ENCODE measurements around the gene NOTCH3. TPM values are rescaled to one million over a fixed set of nuclear protein-coding genes. Genes with fewer than 3 reads are reported as not detected.

Gene NOTCH3
- total RNA-seq, 1 experiment from 2014 or later, result 153 TPM

GRCh38 chr19:15122331-15123030 lies 78.3 kb downstream of the NOTCH3 start:
- ChIA-PET CTCF (no interaction called here), POLR2A (no interaction called here)
- H3K4me3 Mint-ChIP-seq, result no peak overlapping the region
- ATAC-seq, result no peak
- TF ChIP-seq ZMAT4 (CRISPR knock-in tag; IDR thresholded peaks at IDR 0.05) (no peak), NR1H2 (CRISPR knock-in tag; IDR thresholded peaks at IDR 0.05) (no peak), NFATC4 (CRISPR knock-in tag; IDR thresholded peaks at IDR 0.05) (no peak), ZNF423 (CRISPR knock-in tag; IDR thresholded peaks at IDR 0.05) (no peak), ZNF121 (CRISPR knock-in tag; IDR thresholded peaks at IDR 0.05) (no peak)
- TF ChIP-seq, protein P1, sequence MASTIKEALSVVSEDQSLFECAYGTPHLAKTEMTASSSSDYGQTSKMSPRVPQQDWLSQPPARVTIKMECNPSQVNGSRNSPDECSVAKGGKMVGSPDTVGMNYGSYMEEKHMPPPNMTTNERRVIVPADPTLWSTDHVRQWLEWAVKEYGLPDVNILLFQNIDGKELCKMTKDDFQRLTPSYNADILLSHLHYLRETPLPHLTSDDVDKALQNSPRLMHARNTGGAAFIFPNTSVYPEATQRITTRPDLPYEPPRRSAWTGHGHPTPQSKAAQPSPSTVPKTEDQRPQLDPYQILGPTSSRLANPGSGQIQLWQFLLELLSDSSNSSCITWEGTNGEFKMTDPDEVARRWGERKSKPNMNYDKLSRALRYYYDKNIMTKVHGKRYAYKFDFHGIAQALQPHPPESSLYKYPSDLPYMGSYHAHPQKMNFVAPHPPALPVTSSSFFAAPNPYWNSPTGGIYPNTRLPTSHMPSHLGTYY (CRISPR knock-in tag; IDR thresholded peaks at IDR 0.05), result no peak
- TF ChIP-seq, protein P2, sequence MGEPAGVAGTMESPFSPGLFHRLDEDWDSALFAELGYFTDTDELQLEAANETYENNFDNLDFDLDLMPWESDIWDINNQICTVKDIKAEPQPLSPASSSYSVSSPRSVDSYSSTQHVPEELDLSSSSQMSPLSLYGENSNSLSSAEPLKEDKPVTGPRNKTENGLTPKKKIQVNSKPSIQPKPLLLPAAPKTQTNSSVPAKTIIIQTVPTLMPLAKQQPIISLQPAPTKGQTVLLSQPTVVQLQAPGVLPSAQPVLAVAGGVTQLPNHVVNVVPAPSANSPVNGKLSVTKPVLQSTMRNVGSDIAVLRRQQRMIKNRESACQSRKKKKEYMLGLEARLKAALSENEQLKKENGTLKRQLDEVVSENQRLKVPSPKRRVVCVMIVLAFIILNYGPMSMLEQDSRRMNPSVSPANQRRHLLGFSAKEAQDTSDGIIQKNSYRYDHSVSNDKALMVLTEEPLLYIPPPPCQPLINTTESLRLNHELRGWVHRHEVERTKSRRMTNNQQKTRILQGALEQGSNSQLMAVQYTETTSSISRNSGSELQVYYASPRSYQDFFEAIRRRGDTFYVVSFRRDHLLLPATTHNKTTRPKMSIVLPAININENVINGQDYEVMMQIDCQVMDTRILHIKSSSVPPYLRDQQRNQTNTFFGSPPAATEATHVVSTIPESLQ (CRISPR knock-in tag; IDR thresholded peaks at IDR 0.05), result no peak
- no peaks in the 10 kb centered on the region for H3K9me3 Mint-ChIP-seq
- H3K27ac Mint-ChIP-seq, result no peak overlapping the region
- peaks cover 5% of the 10 kb centered on the region; the same call in 1 of the 2 replicates for H3K4me1 Mint-ChIP-seq
- DNase-seq (ENCODE audit: low spot score), result no peak
- peaks cover 41% of the 10 kb centered on the region for H3K36me3 Mint-ChIP-seq
- no peaks in the 10 kb centered on the region; the same call in 1 of the 2 replicates for H3K27me3 Mint-ChIP-seq (ENCODE audit: low read depth)

DNA sequence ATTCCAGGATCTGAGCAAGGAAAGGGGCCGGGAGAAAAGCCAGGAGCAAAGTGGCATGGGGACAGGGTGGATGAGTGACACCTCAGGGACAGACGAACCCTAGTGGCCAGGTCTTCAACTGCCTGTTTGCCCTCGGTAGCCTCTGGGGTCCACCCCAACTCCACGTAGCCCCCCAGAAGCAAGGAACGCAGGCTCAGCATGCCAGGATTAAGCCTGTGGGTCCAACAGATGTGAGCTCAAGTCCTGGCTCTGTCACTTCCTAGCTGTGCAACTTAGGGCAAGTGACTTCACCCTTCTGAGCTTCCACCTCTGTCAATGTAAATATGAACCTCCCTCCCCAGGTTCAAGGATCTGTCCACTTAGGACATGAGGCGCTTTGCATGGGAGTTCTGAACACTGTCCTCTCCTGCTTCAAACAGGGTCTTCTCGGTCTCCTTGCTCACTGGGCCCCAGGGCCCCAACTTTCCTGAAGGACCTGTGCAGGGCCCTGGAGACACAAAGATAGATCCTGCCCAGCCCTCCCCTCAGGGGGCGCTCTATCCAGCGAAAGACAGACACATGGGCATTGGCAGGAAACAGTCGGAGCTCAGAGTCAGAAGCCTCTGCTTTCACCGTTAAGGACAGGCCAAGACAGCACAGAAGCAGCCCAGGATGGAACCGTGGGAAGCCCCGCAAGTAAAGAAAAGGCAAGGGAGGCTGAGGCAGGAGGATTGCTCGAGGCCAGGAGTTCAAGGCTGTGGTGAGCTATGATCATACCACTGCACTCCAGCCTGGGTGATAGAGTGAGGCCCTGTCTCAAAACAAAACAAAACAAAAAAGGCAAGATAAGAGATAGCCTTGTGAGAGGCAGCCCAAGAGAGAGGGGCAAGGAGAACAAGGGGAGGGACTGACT lies 80.4 kb downstream of the NOTCH3 start:
- H3K27ac Mint-ChIP-seq, result no peak overlapping the region; the same call in 1 of the 2 replicates
- H3K9me3 Mint-ChIP-seq, result no peaks in the 10 kb centered on the region
- H3K36me3 Mint-ChIP-seq, result peaks cover 49% of the 10 kb centered on the region
- H3K27me3 Mint-ChIP-seq (ENCODE audit: low read depth), result no peaks in the 10 kb centered on the region
- ChIA-PET POLR2A (no interaction called here), CTCF (interaction anchor here (0.6 to 2.3 kb wide), 19 partner anchors 8 to 336 kb away, joined by 3 to 14 read pairs (median 4); partner anchors contain the start of gene EPHX3)
- DNase-seq (ENCODE audit: low spot score), result peak; percentile 49
- no peak for ATAC-seq
- peaks cover 5% of the 10 kb centered on the region; the same call in 1 of the 2 replicates for H3K4me1 Mint-ChIP-seq
- TF ChIP-seq, protein P3, sequence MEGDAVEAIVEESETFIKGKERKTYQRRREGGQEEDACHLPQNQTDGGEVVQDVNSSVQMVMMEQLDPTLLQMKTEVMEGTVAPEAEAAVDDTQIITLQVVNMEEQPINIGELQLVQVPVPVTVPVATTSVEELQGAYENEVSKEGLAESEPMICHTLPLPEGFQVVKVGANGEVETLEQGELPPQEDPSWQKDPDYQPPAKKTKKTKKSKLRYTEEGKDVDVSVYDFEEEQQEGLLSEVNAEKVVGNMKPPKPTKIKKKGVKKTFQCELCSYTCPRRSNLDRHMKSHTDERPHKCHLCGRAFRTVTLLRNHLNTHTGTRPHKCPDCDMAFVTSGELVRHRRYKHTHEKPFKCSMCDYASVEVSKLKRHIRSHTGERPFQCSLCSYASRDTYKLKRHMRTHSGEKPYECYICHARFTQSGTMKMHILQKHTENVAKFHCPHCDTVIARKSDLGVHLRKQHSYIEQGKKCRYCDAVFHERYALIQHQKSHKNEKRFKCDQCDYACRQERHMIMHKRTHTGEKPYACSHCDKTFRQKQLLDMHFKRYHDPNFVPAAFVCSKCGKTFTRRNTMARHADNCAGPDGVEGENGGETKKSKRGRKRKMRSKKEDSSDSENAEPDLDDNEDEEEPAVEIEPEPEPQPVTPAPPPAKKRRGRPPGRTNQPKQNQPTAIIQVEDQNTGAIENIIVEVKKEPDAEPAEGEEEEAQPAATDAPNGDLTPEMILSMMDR (IDR thresholded peaks at IDR 0.05), result peak; percentile 23; the same call in 1 of the 2 replicates
- no peak for TF ChIP-seq ATF1 (CRISPR knock-in tag; IDR thresholded peaks at IDR 0.05)
- H3K4me3 Mint-ChIP-seq, result no peak overlapping the region

- ATAC-seq, result no peak
- H3K4me1 Mint-ChIP-seq, result peaks cover under 1% of the 10 kb centered on the region; the same call in 1 of the 2 replicates
- H3K27ac Mint-ChIP-seq, result no peak overlapping the region
- no peaks in the 10 kb centered on the region for H3K9me3 Mint-ChIP-seq
- ChIA-PET POLR2A (interaction anchor here (0.5 kb wide), 1 partner anchor 484 kb away, joined by 4 read pairs; no protein-coding TSS in a partner anchor), CTCF (interaction anchor here (0.5 to 1.7 kb wide), 2 partner anchors 17 to 94 kb away, joined by 3 to 6 read pairs; no protein-coding TSS in a partner anchor)
- DNase-seq (ENCODE audit: low spot score), result no peak
- H3K27me3 Mint-ChIP-seq (ENCODE audit: low read depth), result no peaks in the 10 kb centered on the region
- H3K4me3 Mint-ChIP-seq, result no peak overlapping the region
- H3K36me3 Mint-ChIP-seq, result peaks cover 56% of the 10 kb centered on the region
- TF ChIP-seq CDX4 (CRISPR knock-in tag; IDR thresholded peaks at IDR 0.05; ENCODE audit: borderline replicate concordance), result no peak
- no peak for TF ChIP-seq KAT7 (CRISPR knock-in tag; IDR thresholded peaks at IDR 0.05; ENCODE audit: borderline replicate concordance)
- TF ChIP-seq, protein P4, sequence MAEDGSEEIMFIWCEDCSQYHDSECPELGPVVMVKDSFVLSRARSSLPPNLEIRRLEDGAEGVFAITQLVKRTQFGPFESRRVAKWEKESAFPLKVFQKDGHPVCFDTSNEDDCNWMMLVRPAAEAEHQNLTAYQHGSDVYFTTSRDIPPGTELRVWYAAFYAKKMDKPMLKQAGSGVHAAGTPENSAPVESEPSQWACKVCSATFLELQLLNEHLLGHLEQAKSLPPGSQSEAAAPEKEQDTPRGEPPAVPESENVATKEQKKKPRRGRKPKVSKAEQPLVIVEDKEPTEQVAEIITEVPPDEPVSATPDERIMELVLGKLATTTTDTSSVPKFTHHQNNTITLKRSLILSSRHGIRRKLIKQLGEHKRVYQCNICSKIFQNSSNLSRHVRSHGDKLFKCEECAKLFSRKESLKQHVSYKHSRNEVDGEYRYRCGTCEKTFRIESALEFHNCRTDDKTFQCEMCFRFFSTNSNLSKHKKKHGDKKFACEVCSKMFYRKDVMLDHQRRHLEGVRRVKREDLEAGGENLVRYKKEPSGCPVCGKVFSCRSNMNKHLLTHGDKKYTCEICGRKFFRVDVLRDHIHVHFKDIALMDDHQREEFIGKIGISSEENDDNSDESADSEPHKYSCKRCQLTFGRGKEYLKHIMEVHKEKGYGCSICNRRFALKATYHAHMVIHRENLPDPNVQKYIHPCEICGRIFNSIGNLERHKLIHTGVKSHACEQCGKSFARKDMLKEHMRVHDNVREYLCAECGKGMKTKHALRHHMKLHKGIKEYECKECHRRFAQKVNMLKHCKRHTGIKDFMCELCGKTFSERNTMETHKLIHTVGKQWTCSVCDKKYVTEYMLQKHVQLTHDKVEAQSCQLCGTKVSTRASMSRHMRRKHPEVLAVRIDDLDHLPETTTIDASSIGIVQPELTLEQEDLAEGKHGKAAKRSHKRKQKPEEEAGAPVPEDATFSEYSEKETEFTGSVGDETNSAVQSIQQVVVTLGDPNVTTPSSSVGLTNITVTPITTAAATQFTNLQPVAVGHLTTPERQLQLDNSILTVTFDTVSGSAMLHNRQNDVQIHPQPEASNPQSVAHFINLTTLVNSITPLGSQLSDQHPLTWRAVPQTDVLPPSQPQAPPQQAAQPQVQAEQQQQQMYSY (CRISPR knock-in tag; IDR thresholded peaks at IDR 0.05), result no peak
- no peak for TF ChIP-seq HMGXB4 (CRISPR knock-in tag; IDR thresholded peaks at IDR 0.05)
- TF ChIP-seq E2F1 (CRISPR knock-in tag; IDR thresholded peaks at IDR 0.05), result no peak
Observed at GRCh38 chr19:15118789-15119494, 81.9 kb downstream of the NOTCH3 start.

Measured in WTC11 (cell line).